SK-N-SH (cell line): ENCODE results near the gene TXNDC16. TPM values are rescaled to one million over a fixed set of nuclear protein-coding genes. Genes with fewer than 3 reads are reported as not detected.

Source experiments
- CTCF ChIA-PET: fragments of 300-600, 350-600 bp; formaldehyde crosslinking; extraction: SDS; loops from one replicate; lab custom pipeline; 2021; lab: Yijun Ruan, JAX
- POLR2A ChIA-PET: fragments of 350-600 bp; sonication (Branson Sonifier 250); formaldehyde crosslinking; extraction: SDS; loops from one replicate; lab custom pipeline; 2020; ENCODE audit warnings: antibody characterized with exemption, inconsistent platforms; lab: Yijun Ruan, JAX
- DNase-seq: peaks from one replicate; pipeline ENCODE4 v3.0.0; 2012
- H2AFZ ChIP-seq: fragments of 200-600 bp; sonication (generic); 2 replicates; pipeline ENCODE4 v1.8.1; 2016; ENCODE audit warnings: antibody characterized with exemption, mild to moderate bottlenecking, low read depth
- H3F3A ChIP-seq: fragments of 200-600 bp; sonication (generic); replicated peaks from 2 replicates; pipeline ENCODE3; 2016; ENCODE audit warnings: antibody characterized with exemption, mild to moderate bottlenecking; ENCODE audit not compliant: insufficient read depth
- H3K27ac ChIP-seq, 2 experiments: fragments of 200-500 bp in 1 of 2; fragments of 200-600 bp in 1 of 2; sonication (Bioruptor generic) in 1 of 2; sonication (generic), shearing (Covaris generic) in 1 of 2; 2 replicates each; pipeline versions ENCODE4 v1.5.1 to v1.6.1; 2014 to 2016; ENCODE audit warnings: low read depth in 2 of 2, inconsistent platforms in 1 of 2, low read length in 1 of 2, mild to moderate bottlenecking in 1 of 2, mixed read lengths in 1 of 2
- H3K27me3 ChIP-seq: fragments of 200-600 bp; sonication (generic), shearing (Covaris generic); 2 replicates; pipeline ENCODE4 v1.6.1; 2016; ENCODE audit warnings: mixed run types; ENCODE audit not compliant: insufficient read depth
- H3K36me3 ChIP-seq, 2 experiments: fragments of 200-500 bp in 1 of 2; fragments of 200-600 bp in 1 of 2; sonication (Bioruptor generic) in 1 of 2; sonication (generic) in 1 of 2; replicated peaks in 1 of 2; 2 replicates each; pipeline versions ENCODE3 to v1.5.1; 2014 to 2016; ENCODE audit warnings: low read length in 1 of 2, mild to moderate bottlenecking in 1 of 2; ENCODE audit not compliant: insufficient read depth in 2 of 2, control insufficient read depth in 1 of 2
- H3K4me1 ChIP-seq, 2 experiments: fragments of 200-500 bp in 1 of 2; fragments of 200-600 bp in 1 of 2; sonication (Bioruptor generic) in 1 of 2; sonication (generic), shearing (Covaris generic) in 1 of 2; 2 replicates each; pipeline versions ENCODE4 v1.5.1 to v1.6.1; 2014 to 2016; ENCODE audit warnings: low read depth in 1 of 2, low read length in 1 of 2, mixed run types in 1 of 2; ENCODE audit not compliant: insufficient read depth in 2 of 2, control insufficient read depth in 1 of 2
- H3K4me2 ChIP-seq: fragments of 200-600 bp; sonication (generic), shearing (Covaris generic); 2 replicates; pipeline ENCODE4 v1.6.1; 2017; ENCODE audit warnings: mixed run types
- H3K4me3 ChIP-seq, 2 experiments: fragments of 200-500 bp in 1 of 2; fragments of 200-600 bp in 1 of 2; sonication (Bioruptor generic) in 1 of 2; sonication (generic), shearing (Covaris generic) in 1 of 2; 2 replicates each; pipeline versions ENCODE4 v1.5.1 to v1.8.1; 2014 to 2016; ENCODE audit warnings: low read depth in 2 of 2, inconsistent platforms in 1 of 2, low read length in 1 of 2, mild to moderate bottlenecking in 1 of 2, mixed read lengths in 1 of 2, moderate library complexity in 1 of 2
- H3K79me2 ChIP-seq: fragments of 200-600 bp; sonication (generic); 2 replicates; pipeline ENCODE4 v1.8.1; 2017; ENCODE audit warnings: mild to moderate bottlenecking; ENCODE audit not compliant: insufficient read depth
- H3K9ac ChIP-seq: fragments of 200-600 bp; sonication (generic); 2 replicates; pipeline ENCODE4 v1.6.1; 2017; ENCODE audit warnings: mixed run types
- H3K9me2 ChIP-seq: fragments of 200-600 bp; sonication (generic); 2 replicates; pipeline ENCODE4 v1.6.1; 2017; ENCODE audit warnings: mixed run types
- H3K9me3 ChIP-seq: fragments of 200-600 bp; sonication (generic); 2 replicates; pipeline ENCODE4 v1.6.1; 2017; ENCODE audit warnings: mixed run types, mild to moderate bottlenecking, moderate library complexity
- H4K20me1 ChIP-seq: fragments of 200-600 bp; sonication (generic); 2 replicates; pipeline ENCODE4 v1.6.1; 2017; ENCODE audit warnings: mild to moderate bottlenecking, mixed run types; ENCODE audit not compliant: insufficient read depth
- EP300 ChIP-seq, 2 experiments: IDR thresholded peaks; 2 replicates each; pipeline versions ENCODE4 v1.4.0 to v1.6.1; 2012; ENCODE audit warnings: borderline replicate concordance in 1 of 2, low read depth in 1 of 2, low read length in 1 of 2
- MXI1 ChIP-seq: IDR thresholded peaks from 2 replicates; pipeline ENCODE4 v1.6.1; 2012; ENCODE audit warnings: mild to moderate bottlenecking, low read depth, low read length, improper control_type of control experiment
- NFIC ChIP-seq: IDR thresholded peaks from 2 replicates; pipeline ENCODE4 v1.4.0; 2012; ENCODE audit warnings: borderline replicate concordance
- RAD21 ChIP-seq: IDR thresholded peaks from 2 replicates; pipeline ENCODE4 v1.6.1; 2012; ENCODE audit warnings: mild to moderate bottlenecking, low read length
- REST ChIP-seq: IDR thresholded peaks from 2 replicates; pipeline ENCODE4 v1.6.1; 2012; ENCODE audit warnings: mild to moderate bottlenecking, low read depth, low read length, moderate library complexity
- RFX5 ChIP-seq: IDR thresholded peaks from 2 replicates; pipeline ENCODE4 v1.6.1; 2012; ENCODE audit warnings: mild to moderate bottlenecking, improper control_type of control experiment, low read length
- SIN3A ChIP-seq: IDR thresholded peaks from 2 replicates; pipeline ENCODE4 v1.6.1; 2012; ENCODE audit warnings: low read depth, mild to moderate bottlenecking, low read length, moderate library complexity, borderline replicate concordance
- WGBS: methylation state at CpG from one replicate; pipeline ENCODE4 v1.1.6; 2017; ENCODE audit warnings: low lambda C conversion rate; 5-methylcytosine and 5-hydroxymethylcytosine counted together
- polyA plus RNA-seq, 3 experiments: library from polyadenylated mRNA; depleted of rRNA; stranded (reverse); fragments of >200 nt; gene quantifications; 2 replicates each; pipeline ENCODE4 v1.2.3, GENCODE V29; 2012
- TF ChIP-seq, protein P1 (sequence below): fragments of 200-600 bp; sonication (generic); IDR thresholded peaks from 2 replicates; pipeline ENCODE4 v1.6.1; 2017; ENCODE audit warnings: antibody characterized with exemption, mild to moderate bottlenecking, moderate library complexity

The TXNDC16 gene
- polyA plus RNA-seq, 1 of the 3 experiments (the other 2 are of a cell fraction) = 0.95 TPM

DNA sequence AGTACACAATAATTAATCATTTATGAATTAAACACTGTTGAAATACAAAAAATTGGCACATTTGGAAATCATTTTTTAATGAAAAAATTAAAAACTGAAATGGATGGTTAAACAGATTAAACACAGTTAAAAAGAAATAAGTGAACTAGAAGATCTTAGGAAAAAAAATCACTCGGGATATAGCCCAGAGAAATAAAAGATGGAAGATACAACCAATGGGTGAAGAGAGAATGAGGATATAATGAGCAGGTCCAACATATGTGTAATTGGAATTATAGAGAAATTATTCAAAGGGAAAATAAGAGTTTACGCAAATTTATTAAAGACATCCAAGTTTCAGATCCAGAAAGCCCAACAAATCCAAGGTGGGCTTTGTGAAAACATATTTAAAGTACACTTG, 6.4 kb upstream of the TXNDC16 start (continued):
- no peak for TF ChIP-seq REST

DNA sequence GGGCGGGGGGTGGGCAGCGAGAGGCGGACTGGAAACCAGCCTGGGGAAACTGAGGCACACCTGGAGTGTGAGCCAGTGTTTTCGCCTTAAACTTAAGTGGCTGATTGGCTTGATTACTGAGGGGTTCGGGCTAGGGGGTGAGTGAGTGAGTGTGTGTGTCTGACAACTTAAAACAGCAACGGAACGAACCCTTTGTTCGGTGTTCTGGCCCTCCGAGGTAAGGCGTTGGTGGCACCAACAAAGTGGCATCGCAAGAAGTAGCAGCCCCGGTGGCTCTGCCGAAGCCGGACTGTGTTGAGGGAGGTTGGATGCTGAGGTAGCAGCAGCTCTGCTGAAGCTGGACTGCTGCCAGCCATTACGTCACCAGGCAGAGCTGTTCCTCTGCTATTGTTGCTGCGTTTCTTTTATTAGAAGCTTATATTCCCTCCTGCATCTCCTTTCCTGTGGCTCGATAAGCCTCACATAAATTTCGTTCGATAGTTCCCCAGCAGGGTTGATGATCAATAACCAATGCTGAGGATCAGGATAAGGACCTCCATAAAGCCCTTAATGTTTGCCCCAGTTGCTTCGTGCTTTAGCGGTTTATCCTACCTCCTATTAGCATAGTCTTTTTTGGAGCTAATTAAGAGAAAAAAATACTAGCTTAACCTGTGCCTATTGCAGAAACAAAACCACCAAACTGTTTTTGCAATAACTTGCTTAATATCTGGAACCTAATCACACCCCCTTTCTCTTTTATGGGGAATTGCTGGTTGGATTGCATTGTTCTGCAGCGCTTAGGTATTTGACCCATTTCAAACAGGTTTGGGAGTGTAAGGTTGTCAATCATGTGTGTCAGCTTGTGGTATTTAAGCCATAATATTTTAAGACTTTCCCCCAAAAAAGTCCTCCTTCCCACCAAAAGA, 1.6 kb upstream of the TXNDC16 start:
- TF ChIP-seq EP300 (IDR thresholded peaks at IDR 0.05; ENCODE audit: borderline replicate concordance in 1 of 2, low read depth in 1 of 2, low read length in 1 of 2) = peak in 1 of 2 experiments; percentile 8; a peak in 1 of 4 replicates
- TF ChIP-seq, protein P1, sequence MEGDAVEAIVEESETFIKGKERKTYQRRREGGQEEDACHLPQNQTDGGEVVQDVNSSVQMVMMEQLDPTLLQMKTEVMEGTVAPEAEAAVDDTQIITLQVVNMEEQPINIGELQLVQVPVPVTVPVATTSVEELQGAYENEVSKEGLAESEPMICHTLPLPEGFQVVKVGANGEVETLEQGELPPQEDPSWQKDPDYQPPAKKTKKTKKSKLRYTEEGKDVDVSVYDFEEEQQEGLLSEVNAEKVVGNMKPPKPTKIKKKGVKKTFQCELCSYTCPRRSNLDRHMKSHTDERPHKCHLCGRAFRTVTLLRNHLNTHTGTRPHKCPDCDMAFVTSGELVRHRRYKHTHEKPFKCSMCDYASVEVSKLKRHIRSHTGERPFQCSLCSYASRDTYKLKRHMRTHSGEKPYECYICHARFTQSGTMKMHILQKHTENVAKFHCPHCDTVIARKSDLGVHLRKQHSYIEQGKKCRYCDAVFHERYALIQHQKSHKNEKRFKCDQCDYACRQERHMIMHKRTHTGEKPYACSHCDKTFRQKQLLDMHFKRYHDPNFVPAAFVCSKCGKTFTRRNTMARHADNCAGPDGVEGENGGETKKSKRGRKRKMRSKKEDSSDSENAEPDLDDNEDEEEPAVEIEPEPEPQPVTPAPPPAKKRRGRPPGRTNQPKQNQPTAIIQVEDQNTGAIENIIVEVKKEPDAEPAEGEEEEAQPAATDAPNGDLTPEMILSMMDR = peak; percentile 12; the same call in 1 of the 2 replicates
- peak; percentile 89 for TF ChIP-seq NFIC
- 0 out of 2 replicates have a peak, but pooled peaks have one; percentile 30 for TF ChIP-seq MXI1
- TF ChIP-seq RFX5 = no peak
- TF ChIP-seq RAD21 = no peak
- TF ChIP-seq SIN3A = 0 out of 2 replicates have a peak, but pooled peaks have one; percentile 13
- Histone ChIP-seq H3K4me3 (peak overlapping the region; percentile 84 to 93), H3K9ac (peak overlapping the region; percentile 65)

More for the DNA sequence above, 1.6 kb upstream of the TXNDC16 start:
- Histone ChIP-seq H3K4me1 (peaks cover 5 to 7% of the 10 kb centered on the region in 2 experiments; a peak in 3 of 4 replicates), H4K20me1 (no peaks in the 10 kb centered on the region), H3K9me2 (no peaks in the 10 kb centered on the region), H3K4me2 (peak overlapping the region; percentile 99), H3K27ac (peak overlapping the region in 1 of 2 experiments; percentile 54; a peak in 2 of 4 replicates), H3F3A (peaks cover 11% of the 10 kb centered on the region), H3K79me2 (no peaks in the 10 kb centered on the region), H2AFZ (peak overlapping the region; percentile 97), H3K27me3 (no peaks in the 10 kb centered on the region), H3K36me3 (no peaks in the 10 kb centered on the region), H3K9me3 (no peaks in the 10 kb centered on the region)
- POLR2A ChIA-PET = interaction anchor here (1.3 kb wide), 1 partner anchor 176 kb away, joined by 3 read pairs; the partner anchor contains the start of gene STYX
- DNase-seq = peak; percentile 67
- CTCF ChIA-PET = interaction anchor here (1.0 to 1.6 kb wide), 3 partner anchors 9 to 395 kb away, joined by 3 to 4 read pairs (median 4); no protein-coding TSS in a partner anchor
- WGBS = 10% methylated on average over 20 of the region's 22 CpGs
